Mesangial cell (primary cell): ENCODE data around the gene IKZF3. TPM values are rescaled to one million over a fixed set of nuclear protein-coding genes. Genes with fewer than 3 reads are reported as not detected.

Source experiments
- total RNA-seq: library from RNA; depleted of rRNA; stranded (reverse); fragments of >200 nt; gene quantifications from 2 replicates; pipeline ENCODE4 v1.2.3, GENCODE V29; 2015

The IKZF3 gene
- total RNA-seq: not detected in 2 replicates

DNA sequence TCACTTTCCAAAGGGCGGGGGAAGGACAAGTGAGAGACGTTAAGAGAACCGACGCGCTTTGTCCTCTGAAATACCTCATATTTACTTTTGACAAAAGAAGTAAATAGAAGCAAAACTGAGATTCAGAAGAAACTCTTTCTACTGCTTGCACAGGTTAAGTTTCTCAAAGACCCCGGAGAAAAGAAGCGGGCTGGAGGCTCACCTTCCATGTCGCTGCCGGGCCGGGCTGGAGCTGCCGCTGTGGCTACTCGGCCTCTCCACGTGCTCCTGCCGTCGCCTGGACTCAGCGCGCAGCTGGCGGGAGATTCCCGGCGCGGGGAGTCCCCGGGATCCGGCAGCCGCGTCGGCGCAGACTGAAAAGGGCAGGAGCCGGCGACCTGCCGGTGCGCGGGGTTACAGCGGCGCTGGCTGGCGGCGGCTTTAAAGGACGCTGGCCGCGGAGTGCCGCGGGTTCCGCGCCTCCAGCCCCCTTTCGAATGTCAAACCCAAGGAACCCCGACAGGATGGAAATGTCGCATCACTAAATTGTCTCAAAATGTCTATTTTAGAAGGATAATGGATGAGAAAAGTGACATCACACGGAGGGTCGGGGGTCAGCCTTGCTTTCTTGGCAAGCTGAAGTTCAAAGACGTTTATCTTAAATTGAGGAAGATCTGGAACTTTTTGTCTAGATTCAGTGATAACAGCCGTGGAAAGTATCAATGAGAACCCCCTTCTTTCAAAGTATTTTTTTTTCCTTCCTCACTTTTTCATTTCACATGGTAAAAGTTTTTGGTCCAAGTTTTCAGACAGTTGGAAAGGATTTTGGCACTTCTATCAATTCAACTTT lies at the start of gene IKZF3:
TSS of gene IKZF3 (minus strand) at position 395 of the 829 bp plus-strand sequence. CDS start at position 209, 186 bp downstream.

DNA sequence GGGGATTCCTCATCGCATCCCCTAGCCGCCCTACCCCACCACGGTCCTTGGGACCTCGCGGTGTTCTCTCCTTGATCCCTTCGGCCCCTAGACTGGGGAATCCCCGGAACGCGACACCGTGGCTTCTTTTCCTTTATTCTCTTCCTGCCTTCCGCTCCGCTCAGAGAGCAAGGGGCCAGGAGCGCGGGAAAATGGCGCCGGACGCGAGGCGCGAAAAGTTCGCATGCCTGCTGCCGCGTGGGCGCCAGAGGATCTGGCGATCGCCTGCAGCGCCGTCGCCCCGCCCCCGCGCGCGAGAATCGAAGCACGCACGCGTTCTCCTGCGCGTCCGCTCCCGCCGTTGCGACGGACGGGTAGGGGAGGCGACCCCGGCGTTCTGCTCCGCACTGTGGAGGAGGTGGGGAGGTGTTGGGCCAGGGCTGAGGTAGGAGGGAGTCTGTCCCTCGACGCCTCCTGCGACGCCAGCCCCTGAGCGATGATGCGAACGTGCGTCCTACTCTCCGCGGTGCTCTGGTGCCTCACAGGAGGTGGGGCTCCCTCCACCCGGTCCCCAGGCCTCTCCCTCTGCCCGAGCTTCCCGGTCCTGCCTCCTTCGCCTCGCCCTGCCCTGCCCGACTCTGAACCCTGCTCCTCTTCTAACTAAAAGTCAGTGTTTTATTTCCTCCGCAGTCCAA lies 3.9 kb upstream of the IKZF3 start, which contains the start of gene ZPBP2:
TSS of gene ZPBP2 (plus strand) at position 323 of the 674 bp plus-strand sequence. CDS start at position 476, 153 bp downstream.

DNA sequence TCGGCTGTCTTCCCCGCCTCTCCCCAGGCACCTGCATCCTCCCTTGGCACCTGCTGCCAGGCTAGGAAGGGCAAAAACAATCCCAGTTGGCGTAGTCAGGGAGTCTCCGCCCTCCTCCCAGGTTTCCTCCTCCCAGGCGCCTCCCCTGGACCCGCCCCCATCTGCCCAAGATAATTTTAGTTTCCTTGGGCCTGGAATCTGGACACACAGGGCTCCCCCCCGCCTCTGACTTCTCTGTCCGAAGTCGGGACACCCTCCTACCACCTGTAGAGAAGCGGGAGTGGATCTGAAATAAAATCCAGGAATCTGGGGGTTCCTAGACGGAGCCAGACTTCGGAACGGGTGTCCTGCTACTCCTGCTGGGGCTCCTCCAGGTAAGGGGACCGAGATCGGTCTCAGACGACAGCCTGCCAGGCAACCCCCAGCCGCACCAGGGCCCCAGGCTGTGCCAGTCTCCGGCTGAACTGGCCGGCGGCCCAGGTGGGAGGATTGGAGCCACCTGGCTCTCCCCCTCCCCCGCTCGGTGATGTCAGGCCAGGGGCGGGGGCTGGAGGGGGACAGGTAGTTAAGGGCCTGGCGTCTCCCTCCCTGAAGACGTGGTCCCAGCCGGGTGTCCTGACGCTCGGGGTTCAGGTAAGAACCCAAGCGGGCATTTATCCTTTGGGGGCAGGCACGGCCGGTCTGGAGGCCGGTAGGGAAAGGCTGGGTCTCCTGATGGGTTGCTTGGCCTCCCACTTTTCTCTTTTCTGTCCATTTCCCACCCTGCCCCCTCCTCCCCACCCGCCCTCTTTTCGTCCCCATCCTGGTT lies 126.1 kb downstream of the IKZF3 start, which contains the start of gene GRB7:
TSS of gene GRB7 (plus strand) at position 179 of the 808 bp plus-strand sequence. CDS start 4,364 bp downstream, outside the sequence.

DNA sequence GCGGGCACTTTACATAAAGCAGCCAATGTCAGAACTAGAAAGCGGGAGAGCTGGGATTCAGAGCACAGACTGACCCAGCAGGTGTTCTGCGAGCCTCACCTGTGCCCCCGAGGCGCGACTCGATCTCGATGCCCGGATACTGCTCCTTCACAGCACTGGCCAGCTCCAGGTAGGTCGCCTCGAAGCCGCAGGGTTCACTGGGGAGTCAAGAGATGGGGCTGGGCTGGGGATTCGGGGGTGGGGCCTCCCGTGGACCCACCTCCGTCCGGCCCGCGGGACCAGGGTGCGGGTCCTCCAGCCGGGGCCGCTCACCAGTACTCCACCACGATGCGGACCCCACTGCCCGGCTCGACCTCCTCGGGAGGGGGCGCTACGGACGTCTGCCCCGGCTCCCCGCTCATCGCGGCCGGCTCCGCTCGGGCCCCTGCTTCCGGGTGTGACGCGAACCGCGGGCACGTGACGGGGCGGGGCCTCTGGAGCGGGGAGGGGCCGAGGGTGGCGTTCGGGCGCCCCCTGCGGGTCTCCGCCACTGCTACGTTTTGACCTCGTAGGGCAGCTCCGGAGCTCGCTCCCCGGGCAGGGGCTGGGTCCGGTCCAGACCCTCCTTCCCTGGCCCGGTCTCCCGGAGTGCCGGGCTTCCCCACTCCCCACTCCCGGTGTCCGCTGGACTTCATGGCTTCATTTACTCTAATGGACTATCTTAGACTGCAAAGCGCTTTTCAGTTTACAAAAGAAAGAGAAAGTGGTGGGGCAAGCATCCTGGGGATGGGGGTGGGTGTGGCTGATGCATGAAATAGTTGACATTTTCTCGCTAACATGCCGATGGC lies 133.8 kb downstream of the IKZF3 start, which contains the start of gene MIEN1:
TSS of gene MIEN1 (minus strand) at position 438 of the 827 bp plus-strand sequence. CDS start at position 401, 37 bp downstream.

Other genes starting within 250 kb of the IKZF3 start
- 0.13 TPM in 1 of 2 replicates, not detected in the other for gene PPP1R1B, start 237.4 kb downstream of the IKZF3 start, total RNA-seq
- gene STARD3, start 227.2 kb downstream of the IKZF3 start, total RNA-seq: 69.4 and 80.1 TPM in 2 replicates
- 0.16 and 0.25 TPM in 2 replicates for gene TCAP, start 199.0 kb downstream of the IKZF3 start, total RNA-seq
- 1.4 TPM in 1 of 2 replicates, not detected in the other for gene PNMT, start 195.9 kb downstream of the IKZF3 start, total RNA-seq
- gene PGAP3, start 176.3 kb downstream of the IKZF3 start, total RNA-seq: 4.9 and 20.9 TPM in 2 replicates
- 45.1 and 86.2 TPM in 2 replicates for gene ERBB2, start 164.2 kb downstream of the IKZF3 start, total RNA-seq
- gene MIEN1, start 133.8 kb downstream of the IKZF3 start, total RNA-seq: 40.1 and 55.7 TPM in 2 replicates
- gene GRB7, start 126.4 kb downstream of the IKZF3 start, total RNA-seq: 11.4 and 31.8 TPM in 2 replicates
- not detected in 2 replicates for gene ZPBP2, start 3.9 kb upstream of the IKZF3 start, total RNA-seq
- gene GSDMB, start 54.3 kb upstream of the IKZF3 start, total RNA-seq: 0.65 and 1.1 TPM in 2 replicates
- 34.9 and 39.0 TPM in 2 replicates for gene ORMDL3, start 63.3 kb upstream of the IKZF3 start, total RNA-seq
- gene LRRC3C, start 63.4 kb upstream of the IKZF3 start, total RNA-seq: 0.13 TPM in 1 of 2 replicates, not detected in the other
- not detected in 2 replicates for gene GSDMA, start 98.7 kb upstream of the IKZF3 start, total RNA-seq
- gene PSMD3, start 116.5 kb upstream of the IKZF3 start, total RNA-seq: 120 and 196 TPM in 2 replicates
- gene CSF3, start 151.1 kb upstream of the IKZF3 start, total RNA-seq: not detected in 2 replicates
- 93.0 and 95.7 TPM in 2 replicates for gene MED24, start 190.1 kb upstream of the IKZF3 start, total RNA-seq
- 9.5 and 27.9 TPM in 2 replicates for gene THRA, start 198.7 kb upstream of the IKZF3 start, total RNA-seq
- 2.1 and 4.6 TPM in 2 replicates for gene NR1D1, start 236.3 kb upstream of the IKZF3 start, total RNA-seq